ENCODE measurements around the gene ANKRD33B. TPM values are rescaled to one million over a fixed set of nuclear protein-coding genes. Genes with fewer than 3 reads are reported as not detected.
"Not testable (repeated sequence)": the region's sequence is repeated elsewhere in the genome, so short reads cannot be mapped to it uniquely, and the experiment has no call there.

ANKRD33B gene
- total RNA-seq, result 4.1 and 7.8 TPM in 2 replicates
- polyA plus RNA-seq, result 5.0 and 7.7 TPM in 2 replicates
- 5.4 and 8.2 TPM in 2 replicates for polyA plus RNA-seq (2012)
- polyA minus RNA-seq (ENCODE audit: low replicate concordance), result 27.0 and 38.2 TPM in 2 replicates

DNA sequence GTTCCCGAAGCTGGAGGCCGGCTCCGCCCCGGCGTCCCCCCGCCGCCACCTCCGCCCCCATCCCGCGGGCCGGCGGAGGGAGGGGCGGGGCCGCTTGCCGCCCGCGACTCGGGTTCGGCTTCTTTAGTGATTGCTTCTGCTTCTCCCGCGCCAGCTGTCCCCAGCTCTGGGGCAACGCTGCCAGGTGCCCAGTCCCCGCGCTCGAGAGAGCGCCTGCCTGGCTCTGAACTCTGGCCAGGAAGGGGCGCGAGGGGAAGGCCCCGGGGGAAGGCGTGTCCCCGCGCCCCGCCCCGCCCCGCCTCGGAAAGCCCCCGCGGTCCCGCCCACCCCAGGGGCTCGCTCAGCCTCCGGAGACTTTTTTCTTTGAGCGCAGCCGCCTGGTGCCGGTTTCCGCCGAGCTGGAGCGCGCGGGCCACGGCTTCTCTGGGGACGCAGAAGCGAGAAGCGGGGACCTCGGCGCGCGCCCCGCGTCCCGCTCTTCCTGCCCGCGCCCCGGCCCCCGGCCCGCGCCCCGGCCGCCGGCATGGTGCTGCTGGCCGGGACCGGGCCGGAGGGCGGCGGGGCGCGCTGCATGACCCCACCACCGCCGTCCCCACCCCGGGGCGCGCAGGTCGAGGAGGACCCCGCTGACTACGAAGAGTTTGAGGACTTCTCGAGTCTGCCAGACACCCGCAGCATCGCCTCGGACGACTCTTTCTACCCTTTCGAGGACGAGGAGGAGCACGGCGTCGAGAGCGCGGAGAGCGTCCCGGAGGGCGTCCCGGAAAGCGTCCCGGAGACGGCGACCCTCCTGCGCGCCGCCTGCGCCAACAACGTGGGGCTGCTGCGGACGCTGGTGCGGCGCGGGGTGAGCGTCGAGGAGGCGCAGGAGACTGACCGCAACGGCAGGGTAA, at the start of gene ANKRD33B:
Gene ANKRD33B, plus strand, starts transcription at position 126 of the 893 bp plus-strand sequence. Its CDS starts 398 bp downstream, at position 524.
- Histone ChIP-seq H3K4me1 (ENCODE audit: control insufficient read depth, extremely low read depth, insufficient read depth, low read length) (peaks cover 6% of the 10 kb centered on the region), H3K9me3 (ENCODE audit: control insufficient read depth, insufficient read depth, low read depth, low read length) (no peaks in the 10 kb centered on the region)
- TF ChIP-seq, protein P1, sequence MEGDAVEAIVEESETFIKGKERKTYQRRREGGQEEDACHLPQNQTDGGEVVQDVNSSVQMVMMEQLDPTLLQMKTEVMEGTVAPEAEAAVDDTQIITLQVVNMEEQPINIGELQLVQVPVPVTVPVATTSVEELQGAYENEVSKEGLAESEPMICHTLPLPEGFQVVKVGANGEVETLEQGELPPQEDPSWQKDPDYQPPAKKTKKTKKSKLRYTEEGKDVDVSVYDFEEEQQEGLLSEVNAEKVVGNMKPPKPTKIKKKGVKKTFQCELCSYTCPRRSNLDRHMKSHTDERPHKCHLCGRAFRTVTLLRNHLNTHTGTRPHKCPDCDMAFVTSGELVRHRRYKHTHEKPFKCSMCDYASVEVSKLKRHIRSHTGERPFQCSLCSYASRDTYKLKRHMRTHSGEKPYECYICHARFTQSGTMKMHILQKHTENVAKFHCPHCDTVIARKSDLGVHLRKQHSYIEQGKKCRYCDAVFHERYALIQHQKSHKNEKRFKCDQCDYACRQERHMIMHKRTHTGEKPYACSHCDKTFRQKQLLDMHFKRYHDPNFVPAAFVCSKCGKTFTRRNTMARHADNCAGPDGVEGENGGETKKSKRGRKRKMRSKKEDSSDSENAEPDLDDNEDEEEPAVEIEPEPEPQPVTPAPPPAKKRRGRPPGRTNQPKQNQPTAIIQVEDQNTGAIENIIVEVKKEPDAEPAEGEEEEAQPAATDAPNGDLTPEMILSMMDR (conservative IDR thresholded peaks at IDR 0.05 in 1 of 2, IDR thresholded peaks at IDR 0.05 in 1 of 2; ENCODE audit: low read depth in 1 of 2, low read length in 2 of 2), result no peak
- TF ChIP-seq EZH2 (IDR thresholded peaks at IDR 0.05; ENCODE audit: low read length, missing control alignments), result no peak

GRCh38 chr5:10514572-10514971, 49.3 kb upstream of the ANKRD33B start:
- not testable (repeated sequence) for H3K36me3 ChIP-seq (ENCODE audit: control insufficient read depth, insufficient read depth, low read length); H3K9me3 ChIP-seq (ENCODE audit: control insufficient read depth, insufficient read depth, low read depth, low read length); H3K4me1 ChIP-seq (ENCODE audit: control insufficient read depth, extremely low read depth, insufficient read depth, low read length); H4K20me1 ChIP-seq (ENCODE audit: control insufficient read depth, extremely low read depth, insufficient read depth, low read length); H3K9ac ChIP-seq (ENCODE audit: insufficient read depth, low read length); DNase-seq (ENCODE audit: low read depth in 2 of 2); H3K4me3 ChIP-seq (replicated peaks in 1 of 4; ENCODE audit: control extremely low read depth in 1 of 4, insufficient read depth in 1 of 4, low read depth in 3 of 4, low read length in 4 of 4); H3K27ac ChIP-seq (ENCODE audit: insufficient read depth, low read length); H2AFZ ChIP-seq (ENCODE audit: low read length); H3K79me2 ChIP-seq (ENCODE audit: control insufficient read depth, insufficient read depth, low read length); H3K4me2 ChIP-seq (ENCODE audit: extremely low read depth, insufficient read depth, low read length); H3K27me3 ChIP-seq (ENCODE audit: control insufficient read depth, insufficient read depth, low read length)

More for the DNA sequence above, at the start of gene ANKRD33B:
- peak; percentile 66 to 71 for DNase-seq (ENCODE audit: low read depth in 2 of 2)
- no peaks in the 10 kb centered on the region for H3K36me3 ChIP-seq (ENCODE audit: control insufficient read depth, insufficient read depth, low read length)
- H3K79me2 ChIP-seq (ENCODE audit: control insufficient read depth, insufficient read depth, low read length), result peaks cover 31% of the 10 kb centered on the region
- peak within 1 kb of the TSS; percentile 80 for H3K9ac ChIP-seq (ENCODE audit: insufficient read depth, low read length)
- H3K27me3 ChIP-seq (ENCODE audit: control insufficient read depth, insufficient read depth, low read length), result no peaks in the 10 kb centered on the region
- peak within 1 kb of the TSS; percentile 29 for H2AFZ ChIP-seq (ENCODE audit: low read length)
- H3K4me3 ChIP-seq (replicated peaks in 1 of 4; ENCODE audit: control extremely low read depth in 1 of 4, insufficient read depth in 1 of 4, low read depth in 3 of 4, low read length in 4 of 4), result peak within 1 kb of the TSS; percentile 70 to 87 (median 85)
- H3K27ac ChIP-seq (ENCODE audit: insufficient read depth, low read length), result peak within 1 kb of the TSS; percentile 66
- no peaks in the 10 kb centered on the region for H4K20me1 ChIP-seq (ENCODE audit: control insufficient read depth, extremely low read depth, insufficient read depth, low read length)
- peak within 1 kb of the TSS; percentile 77 for H3K4me2 ChIP-seq (ENCODE audit: extremely low read depth, insufficient read depth, low read length)

GRCh38 chr5:10515492-10515891, 48.4 kb upstream of the ANKRD33B start:
- H3K36me3 ChIP-seq (ENCODE audit: control insufficient read depth, insufficient read depth, low read length), result no peaks in the 10 kb centered on the region
- H3K27me3 ChIP-seq (ENCODE audit: control insufficient read depth, insufficient read depth, low read length), result no peaks in the 10 kb centered on the region
- DNase-seq (ENCODE audit: low read depth in 2 of 2), result no peak
- H3K27ac ChIP-seq (ENCODE audit: insufficient read depth, low read length), result no peak overlapping the region
- no peak overlapping the region for H2AFZ ChIP-seq (ENCODE audit: low read length)
- no peaks in the 10 kb centered on the region for H3K79me2 ChIP-seq (ENCODE audit: control insufficient read depth, insufficient read depth, low read length)
- no peaks in the 10 kb centered on the region for H4K20me1 ChIP-seq (ENCODE audit: control insufficient read depth, extremely low read depth, insufficient read depth, low read length)
- H3K4me1 ChIP-seq (ENCODE audit: control insufficient read depth, extremely low read depth, insufficient read depth, low read length), result peaks cover 11% of the 10 kb centered on the region
- no peak overlapping the region for H3K9ac ChIP-seq (ENCODE audit: insufficient read depth, low read length)
- no peaks in the 10 kb centered on the region for H3K9me3 ChIP-seq (ENCODE audit: control insufficient read depth, insufficient read depth, low read depth, low read length)
- no peak overlapping the region for H3K4me3 ChIP-seq (replicated peaks in 1 of 4; ENCODE audit: control extremely low read depth in 1 of 4, insufficient read depth in 1 of 4, low read depth in 3 of 4, low read length in 4 of 4)
- H3K4me2 ChIP-seq (ENCODE audit: extremely low read depth, insufficient read depth, low read length), result no peak overlapping the region
- no peak for TF ChIP-seq EZH2 (IDR thresholded peaks at IDR 0.05; ENCODE audit: low read length, missing control alignments)
- TF ChIP-seq, protein P1 (conservative IDR thresholded peaks at IDR 0.05 in 1 of 2, IDR thresholded peaks at IDR 0.05 in 1 of 2; ENCODE audit: low read depth in 1 of 2, low read length in 2 of 2), result no peak

Data from fibroblast of lung (primary cell).